ENCODE data around the gene MCC.
A peak's percentile ranks its signal among the peaks of the same experiment; 100 is the strongest.

Gene MCC

DNA sequence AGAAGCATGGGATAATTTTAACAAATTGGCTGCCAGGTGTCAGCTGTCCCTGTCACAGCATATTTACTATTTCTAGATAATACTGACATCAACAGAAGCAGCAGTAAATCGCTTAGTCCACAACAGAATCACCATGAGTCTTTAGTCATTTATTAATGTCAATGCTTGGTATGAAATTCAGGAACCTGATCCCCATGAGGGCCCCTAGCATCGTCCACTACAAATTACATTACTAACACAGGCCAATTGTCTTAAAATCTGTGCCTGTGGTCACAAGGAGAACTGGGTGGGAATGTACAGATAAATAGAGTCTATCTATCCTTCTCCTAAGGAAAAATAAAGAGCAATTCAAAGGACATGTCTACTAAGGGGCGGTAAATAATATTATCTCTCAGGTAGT is 129.6 kb downstream of the MCC start:
- no peak for DNase-seq

DNA sequence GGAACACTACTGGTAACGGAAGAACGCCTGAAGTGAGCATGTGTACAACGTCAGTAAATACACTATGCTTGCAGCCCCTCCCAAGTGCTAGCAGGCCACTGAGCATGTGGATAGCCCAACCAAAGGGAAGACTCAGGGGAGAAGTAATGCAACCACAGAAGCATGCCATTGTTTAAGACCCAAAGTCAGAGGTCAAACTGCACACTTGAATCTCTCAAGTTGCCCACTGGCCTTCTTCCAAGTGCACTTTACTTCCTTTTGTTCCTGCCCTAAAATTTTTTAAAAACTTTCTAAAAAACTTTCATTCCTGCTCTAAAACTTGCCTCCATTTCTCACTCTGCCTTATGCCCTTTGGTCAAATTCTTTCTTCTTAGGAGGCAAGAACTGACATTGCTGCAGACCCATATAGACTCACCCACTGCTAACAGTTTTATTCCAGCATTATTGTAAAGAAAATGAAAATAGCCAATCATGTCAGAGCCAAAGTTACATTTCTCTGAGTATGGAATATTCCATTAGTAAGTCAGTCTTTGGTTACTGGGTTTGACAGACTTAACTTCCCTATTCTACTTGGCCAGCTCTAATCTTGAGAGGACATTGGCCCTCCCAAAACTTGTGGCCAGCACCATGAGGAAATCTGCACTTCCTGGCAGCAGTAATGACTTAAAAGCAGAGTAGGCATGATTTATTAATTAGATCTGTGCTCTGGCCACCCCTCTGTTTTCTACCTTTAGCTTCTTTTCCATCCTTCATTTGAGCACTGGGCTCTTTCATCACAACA is 130.4 kb downstream of the MCC start:
- DNase-seq: no peak

DNA sequence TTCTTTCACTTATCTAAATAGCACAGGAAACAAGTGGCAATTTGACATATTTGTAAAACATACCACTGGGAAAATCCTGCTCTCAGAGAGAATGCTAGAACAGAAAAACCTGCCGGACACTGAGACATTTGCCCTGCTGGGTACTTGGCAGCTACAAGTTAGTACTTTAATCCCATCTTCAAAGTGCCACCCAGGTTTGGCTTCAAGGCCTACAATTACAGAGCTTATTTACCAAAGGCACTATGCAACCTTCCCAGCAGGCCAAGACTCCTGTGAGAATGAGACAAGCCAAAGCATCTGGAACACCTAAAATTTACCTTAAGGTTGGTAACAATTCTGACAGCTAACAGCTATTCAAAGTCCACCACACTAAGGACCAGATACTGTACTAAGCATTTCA is 131.8 kb downstream of the MCC start:
- DNase-seq: peak; percentile 67

DNA sequence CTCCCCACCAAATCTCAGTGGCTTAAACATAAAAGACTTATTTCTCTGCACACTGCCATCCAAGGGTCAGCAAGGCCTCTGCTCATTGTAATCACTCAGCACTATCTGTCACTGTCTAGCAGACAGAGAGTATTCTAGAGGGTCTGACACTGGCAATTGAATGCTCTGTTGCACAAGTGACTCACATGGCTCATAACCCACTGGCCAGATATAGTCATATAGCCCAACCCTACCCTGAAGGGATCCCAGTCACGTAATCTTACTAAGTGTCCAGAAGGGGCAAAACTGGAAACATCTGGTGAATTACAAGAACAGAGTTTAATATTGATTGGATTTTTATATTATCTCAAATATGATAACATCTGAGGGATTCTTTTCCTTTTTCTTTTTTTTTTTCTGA is 134.2 kb downstream of the MCC start:
- no peak for DNase-seq

DNA sequence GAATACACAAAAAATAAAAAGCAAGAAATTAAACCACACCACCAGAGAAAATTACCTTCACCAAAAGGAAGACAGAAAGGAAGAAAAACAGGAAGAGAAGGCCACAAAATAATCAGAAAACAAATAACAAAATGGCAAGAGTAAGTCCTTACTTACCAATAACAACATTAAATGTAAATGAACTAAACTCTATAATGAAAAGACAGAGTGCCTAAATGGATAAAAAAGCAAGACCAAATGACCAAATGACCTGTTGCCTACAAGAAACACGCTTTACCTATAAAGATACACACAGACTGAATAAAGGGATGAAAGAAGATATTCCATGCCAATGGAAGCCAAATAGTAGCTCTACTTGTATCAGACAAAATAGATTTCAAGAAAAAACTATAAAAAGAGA is 140.7 kb downstream of the MCC start:
- no peak for DNase-seq

DNA sequence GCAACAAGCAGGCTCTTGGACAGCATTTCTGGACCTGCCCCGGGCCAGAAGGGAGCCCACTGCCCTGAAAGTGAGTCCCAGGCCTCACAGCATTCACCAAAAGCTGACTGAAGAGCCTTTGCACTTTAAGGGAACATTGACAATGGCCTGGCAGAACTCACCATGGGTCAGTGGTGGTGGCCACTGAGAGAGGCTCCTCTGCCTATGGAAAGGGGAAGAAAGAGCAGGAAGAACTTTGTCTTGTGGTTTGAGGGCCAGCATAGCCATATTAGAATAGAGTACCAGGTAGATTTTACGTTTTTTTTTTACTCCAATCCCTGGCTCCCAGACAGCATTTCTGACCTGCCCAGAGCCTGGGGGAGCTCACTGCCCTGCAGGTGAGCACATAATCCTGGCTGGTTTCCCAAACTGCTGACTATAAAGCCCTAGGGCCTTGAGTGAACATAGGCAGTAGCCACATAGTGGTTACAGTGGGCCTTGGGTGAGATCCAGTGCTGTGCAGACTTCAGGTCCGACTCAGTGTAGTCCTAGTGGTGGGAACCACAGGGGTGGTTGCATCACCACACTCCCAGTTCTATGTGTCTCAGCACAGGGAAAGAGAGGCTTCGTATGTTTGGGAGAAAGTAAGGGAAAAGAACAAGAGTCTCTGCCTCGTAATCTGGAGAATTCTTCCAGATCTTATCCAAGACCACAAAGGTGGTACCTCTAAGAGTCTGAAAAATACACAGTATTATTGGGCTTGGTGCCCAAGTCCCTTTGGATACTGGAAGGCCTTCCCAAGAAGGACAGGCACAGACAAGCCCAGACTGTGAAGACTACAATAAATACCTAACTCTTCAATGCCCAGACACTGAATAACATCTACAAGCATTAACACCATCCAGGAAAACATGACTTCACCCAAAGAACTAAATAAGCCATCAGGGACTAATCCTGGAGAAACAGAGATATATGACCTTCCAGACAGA is 143.0 kb downstream of the MCC start:
- peak; percentile 38 for DNase-seq

DNA sequence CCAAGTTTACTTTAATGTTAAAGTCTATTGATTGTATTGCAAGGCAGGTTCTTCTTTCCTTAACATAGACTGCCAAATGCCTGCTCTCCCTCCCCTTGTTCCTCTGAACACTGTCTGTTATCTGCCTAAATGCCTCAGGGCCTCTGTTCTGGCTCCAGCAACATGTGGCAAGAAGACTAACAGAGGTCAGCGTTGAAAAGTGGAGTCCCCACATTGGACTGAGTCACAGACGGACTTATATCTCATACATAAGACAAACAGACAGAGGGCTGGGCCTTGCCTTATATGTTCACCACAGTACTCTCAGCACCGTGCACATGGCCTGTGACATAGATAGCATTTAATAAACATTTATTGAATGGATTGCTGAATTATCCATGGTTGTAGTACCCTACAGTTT is 144.9 kb downstream of the MCC start:
- DNase-seq: no peak

DNA sequence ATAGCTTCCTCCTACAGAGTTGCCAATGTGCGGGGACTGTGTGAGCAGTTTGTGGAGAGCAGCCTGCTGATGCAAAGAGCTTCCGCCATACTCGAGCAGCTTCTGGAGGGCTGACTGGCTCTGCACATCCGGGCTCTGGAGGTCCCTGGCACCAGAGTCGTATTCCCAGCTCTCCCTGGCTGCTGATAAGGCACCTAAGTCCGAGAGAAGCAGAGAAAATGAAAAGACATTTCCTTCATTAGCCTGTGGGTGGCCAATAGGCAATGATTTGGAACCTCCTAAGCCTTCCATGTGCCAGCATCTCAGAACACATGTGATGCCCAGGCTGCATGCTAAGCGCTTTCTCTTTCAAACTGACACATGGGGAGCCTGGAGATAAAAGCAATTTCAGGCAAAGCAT is 147.7 kb downstream of the MCC start:
- DNase-seq: peak; percentile 20

DNA sequence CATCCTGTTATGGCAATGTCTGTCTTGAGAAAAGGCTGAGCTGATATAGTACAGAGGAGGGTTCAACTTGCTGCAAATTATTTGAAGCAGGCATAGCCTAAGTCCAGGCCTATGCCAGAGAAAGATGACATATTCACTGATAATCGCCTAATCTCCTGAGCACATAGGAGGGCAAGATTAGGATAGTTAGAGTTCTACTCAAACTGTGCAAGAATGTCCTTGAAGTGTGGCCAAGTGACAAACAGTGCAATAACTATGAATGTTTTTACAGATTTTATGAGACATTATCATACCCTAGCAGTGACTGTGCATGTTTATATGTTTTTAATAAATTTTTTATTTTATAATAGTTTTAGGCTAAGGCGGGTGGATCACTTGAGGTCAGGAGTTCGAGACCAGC is 149.6 kb downstream of the MCC start:
- DNase-seq: no peak

DNA sequence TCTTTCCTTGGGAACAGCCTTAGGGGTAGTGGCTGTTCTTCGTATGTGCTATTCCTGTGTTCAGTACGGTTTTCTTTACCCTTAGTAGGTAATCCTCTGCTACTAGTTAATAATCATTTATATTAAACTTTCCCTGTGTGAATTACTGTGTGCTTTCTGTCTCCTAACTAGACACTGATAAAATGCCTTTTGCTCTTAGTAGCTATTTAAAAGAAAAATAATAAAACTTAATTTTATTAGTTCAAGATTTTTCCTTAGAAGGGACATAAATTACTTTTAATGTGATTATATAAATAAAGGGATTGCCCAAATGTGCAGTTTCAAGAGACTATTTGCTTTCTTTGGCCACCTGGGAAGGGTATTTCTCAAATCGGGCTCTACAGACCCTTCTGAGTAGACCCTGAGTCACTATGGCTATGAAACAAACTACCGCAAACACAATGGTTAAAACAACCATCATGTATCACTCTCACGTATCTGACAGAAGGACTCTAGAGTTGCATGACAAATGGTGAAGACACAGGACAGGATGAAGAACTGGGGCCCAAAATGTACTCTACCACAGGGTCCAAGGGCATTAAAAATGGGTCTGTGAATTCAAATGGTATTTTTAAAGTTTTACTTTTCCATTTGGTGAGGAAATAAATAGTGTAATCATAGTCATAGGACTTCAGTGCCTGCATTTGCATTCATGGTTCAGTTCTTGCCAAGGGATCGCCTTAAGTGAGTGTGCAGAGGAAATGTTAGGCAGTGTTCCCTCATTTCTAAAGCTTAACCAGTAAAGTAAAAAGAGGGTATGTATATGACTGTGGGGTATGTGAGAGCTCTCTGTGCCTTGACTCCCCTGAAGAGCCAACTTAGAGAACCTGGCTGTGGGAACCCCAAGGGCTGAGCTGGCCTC is 150.5 kb downstream of the MCC start:
- no peak for DNase-seq

DNA sequence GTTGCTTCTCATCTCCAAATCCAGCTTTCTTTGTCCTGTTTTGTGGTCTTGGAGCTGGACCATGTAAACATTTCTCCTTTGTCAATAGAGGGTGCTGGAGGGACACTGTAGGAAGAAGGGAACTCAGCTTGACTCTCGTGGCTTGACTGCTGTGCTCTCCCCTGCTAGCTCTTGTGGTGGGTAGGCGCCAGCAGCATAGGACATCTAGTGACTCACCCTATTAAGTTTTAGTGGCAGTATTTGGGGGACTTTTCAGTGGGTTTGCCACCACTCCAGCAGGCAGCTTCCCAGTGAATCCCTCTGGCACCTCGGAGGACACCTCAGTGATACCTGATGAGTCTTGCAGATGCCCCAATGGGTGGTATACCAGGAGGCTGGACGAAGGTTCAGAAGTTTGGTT is 151.3 kb downstream of the MCC start:
- peak; percentile 70 for DNase-seq

DNA sequence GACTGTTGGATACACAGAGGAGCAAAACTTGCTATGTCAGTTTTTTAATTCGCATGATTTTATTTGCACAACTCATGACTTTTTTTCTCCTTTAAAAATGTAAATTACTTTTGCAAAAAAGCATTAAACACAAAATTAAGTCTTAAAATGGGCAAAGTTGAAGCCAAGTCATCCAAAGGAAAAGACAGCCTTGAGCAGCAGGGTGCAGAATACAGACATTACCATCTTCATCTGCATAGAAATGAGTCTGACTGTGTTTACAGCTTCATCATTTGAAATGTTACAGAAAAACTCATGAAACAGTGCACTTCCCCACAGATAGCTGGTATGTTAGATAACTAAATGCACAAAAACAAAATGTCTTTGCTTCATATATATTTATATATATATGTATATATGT is 154.8 kb downstream of the MCC start:
- DNase-seq: no peak

DNA sequence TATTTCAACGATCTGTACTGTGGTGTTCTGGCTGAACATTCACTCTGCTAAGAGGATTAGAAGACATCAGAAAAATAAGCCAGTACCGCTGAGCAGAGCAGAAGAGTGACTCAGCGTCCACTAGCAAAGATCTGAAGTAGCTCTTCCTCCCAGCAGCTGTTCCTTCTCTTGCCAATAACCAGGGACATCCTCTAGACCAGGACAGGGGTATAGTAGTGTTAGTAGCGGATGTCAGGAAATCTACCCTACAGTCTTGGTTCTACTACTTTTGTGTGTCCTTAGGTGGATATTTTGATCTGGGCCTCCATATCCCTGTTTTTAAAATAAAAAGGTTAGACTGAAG is 157.1 kb downstream of the MCC start:
- no peak for DNase-seq

DNA sequence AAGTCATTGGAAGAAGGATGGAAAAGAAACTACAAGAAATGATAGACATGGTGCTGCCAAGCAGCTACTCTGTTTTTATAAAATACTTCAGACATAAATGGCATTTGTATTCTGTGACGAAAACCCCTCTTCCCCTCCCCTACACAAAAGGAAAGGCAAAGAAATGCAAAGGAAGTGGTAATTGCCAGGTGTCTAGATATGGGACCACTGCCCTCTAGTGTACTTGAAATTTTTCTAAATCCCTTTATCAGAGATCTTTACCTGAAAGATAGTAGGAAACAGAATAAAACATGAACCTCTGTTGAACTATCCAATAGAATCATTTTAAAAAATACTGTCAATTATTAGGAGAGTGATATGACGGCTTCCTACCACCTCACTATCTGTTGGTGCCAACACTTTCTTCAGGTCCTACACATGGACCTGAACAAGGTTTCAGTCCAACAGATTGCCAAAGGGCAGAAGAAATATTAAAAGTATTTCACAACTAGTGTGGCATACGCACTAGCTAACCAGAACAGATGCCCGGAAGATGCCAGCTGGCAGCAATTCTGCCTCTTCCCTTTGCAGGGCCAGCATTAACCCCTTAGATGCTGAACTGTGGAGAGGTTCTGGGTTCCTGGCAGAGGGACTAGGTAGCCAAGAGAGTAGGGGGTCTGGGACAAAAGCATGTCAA is 157.6 kb downstream of the MCC start:
- peak; percentile 89 for DNase-seq

DNA sequence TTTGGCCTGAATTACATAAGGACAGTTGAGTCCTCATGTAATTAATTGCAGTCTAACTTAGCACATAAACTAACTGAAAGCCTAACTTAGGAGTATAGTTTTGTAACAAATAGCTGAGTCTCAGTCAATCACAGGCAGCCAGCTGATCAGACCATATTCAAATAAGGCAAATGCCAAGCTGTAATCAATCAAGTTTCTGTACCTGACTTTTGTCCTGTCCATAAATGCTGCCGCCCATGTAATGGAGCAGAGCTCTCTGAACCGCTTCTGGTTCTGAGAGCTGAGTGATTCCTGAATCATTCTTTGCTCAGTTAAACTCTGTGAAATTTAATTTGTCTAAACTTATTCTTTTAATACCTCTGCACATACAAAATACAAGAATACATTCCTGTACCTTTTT is 158.3 kb downstream of the MCC start:
- DNase-seq: no peak

DNA sequence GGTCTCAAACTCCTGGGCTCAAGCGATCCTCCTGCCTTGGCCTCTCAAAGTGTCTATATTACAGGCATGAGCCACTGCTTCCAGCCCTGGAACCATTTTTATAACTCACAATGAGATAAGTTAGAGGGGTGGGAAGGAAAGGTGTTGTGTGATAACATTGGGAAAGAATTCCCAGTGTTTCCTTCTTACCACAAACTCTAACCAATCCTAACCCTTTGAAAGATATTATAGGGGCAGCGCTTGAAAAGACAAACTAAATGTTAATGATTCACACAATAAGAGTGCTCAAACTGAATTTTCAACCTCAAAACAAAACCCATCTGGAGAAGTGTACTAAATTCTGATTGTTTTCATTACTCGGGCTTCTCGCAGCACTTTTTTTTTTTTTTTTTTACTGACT is 163.2 kb downstream of the MCC start:
- DNase-seq: no peak

DNA sequence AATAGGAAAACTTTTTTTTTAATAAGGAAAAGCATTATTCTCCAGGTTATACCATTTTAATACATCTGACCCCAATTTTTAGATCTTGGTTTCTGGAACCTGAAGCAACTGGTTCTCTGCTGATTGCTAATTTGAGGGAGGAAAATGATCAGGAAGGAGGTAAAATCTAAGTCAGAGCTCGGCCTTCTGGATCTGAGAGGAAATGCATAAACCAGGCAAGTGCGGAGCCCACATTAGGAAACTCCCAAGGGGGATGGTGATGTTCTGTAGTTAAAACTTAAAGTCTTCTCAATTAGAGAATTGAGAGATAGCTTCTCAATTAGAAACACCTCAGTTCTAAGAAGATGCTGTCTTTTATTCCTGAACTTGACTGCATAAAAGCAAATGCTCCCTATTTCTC is 167.0 kb downstream of the MCC start:
- peak; percentile 52 for DNase-seq

DNA sequence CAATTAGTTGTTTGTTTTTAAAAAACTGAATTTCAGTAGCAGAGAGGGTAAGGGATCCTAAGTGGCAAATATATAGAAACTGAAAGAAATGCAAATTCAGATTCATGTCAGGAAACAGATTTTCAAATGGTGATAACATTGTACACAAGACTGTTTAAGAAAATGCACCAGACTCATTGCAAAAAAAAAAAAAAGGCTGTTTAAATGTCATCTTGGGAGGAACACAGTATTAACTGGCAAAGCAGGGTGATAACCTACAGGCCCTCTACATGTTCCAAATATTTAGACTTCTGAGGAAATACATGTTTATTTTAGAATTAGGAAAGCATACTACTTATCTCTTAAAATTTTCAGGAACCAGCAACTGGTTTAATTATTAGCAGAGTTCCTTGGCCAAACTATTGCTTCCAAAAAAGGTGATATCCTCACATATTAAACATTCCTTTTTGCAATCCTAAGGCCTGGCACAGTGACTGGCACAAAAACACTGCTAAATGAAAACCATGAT is 167.9 kb downstream of the MCC start:
- no peak for DNase-seq

DNA sequence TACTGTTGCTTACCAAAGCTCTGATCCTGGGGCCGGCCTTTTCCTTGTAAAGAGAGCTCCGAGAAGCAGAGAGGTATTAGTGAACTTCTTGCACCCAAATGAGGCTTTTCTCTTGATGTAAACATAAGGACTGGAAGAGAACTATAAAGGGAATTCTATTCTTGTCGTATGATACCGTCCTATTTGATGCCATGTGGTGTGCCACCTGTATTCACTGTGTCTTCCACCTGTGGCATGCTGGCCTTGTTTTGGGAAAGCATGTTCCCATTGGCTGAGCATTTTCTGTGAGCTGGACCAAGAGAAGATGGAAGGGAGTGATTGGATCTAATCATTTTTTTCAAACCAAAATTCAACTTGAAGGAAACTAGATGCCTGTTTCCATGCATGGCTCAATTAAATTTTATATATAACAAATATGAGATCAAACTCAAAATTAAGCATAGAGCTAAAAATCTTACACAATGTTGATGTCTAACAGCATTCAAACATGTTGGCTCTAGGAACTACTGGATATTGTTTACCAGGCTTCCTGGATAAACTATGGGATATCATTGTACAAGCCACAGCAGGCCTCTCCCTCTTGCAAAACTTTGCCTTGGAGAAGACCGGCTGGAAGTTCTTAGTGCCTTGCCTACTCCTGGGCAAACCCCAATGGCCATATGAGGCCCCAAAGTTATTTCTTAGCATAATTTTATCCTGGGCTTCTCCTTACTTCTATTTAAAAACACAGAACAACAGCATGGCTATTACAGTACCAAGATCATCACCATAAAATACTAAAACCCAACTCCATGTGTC is 168.8 kb downstream of the MCC start:
- DNase-seq: no peak

DNA sequence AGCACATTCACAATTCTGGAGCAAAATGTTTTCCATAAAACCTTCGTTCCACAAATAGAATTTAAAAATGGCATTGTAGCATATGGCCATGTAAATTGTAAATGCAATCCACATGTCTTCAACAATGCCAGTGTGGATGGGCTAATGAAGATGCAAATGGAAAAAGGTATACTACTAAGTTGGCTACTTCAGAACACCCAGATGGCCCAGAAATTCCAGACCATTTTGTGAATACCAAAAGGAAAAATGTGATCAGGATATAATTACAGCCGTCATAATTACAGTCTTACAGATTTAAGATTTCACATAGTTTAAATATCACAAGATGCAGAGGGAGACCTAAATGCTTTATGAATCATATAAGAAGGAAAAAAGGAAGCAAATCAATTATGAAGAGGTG is 170.6 kb downstream of the MCC start:
- DNase-seq: no peak

DNA sequence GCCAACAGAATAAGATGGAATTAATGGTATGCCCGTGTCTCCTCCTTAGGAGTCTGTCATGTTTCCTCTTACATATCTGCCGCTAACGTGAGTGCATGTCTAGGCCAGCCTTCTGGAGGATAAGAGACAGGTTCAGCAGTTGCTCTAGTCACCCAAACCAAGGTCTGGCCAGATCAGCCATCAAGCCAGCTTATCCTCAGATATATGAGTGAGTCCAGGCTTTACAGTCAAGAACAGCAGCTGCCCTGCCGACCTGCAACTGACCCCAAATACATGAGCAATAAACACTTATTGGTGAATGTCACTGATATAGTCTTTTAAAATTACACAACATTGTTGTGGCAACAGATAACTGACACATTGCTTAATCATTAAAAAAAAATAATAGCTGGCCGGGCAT is 177.0 kb downstream of the MCC start:
- no peak for DNase-seq

DNA sequence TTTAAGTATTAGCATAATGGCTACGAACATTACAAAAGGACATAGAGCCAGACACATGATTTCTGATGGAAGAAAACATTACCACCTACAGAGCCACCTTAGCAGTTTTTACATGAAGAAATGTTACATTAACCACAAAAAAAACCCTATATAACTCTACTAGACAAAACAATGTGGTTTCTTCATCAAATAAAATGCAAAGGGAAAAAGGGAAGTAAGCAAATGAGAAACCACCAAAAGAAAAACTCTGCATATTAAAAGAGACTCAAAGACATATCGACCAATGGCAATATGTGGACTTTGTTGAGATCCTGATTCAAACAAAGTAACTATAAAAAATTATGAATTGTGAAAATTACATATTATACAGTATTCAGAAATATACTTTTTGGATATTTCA is 186.1 kb downstream of the MCC start:
- no peak for DNase-seq
